ENCODE data around the gene PLA2G6.

PLA2G6 gene

GRCh38 chr22:38181453-38182200 is at the start of gene PLA2G6:
PLA2G6 (minus strand) TSS chr22:38181830; CDS start chr22:38169426, 12,404 bp downstream.
- DNase-seq: peak; percentile 98

GRCh38 chr22:38230916-38231315 is 49.3 kb upstream of the PLA2G6 start:
- DNase-seq: no peak

- no peak for DNase-seq
Observed at GRCh38 chr22:38230108-38230825, 48.6 kb upstream of the PLA2G6 start.

GRCh38 chr22:38228873-38229740 is 47.5 kb upstream of the PLA2G6 start:
- DNase-seq: no peak

GRCh38 chr22:38228326-38228872 is 46.8 kb upstream of the PLA2G6 start:
- no peak for DNase-seq

- DNase-seq: no peak
Observed at GRCh38 chr22:38226853-38227649, 45.4 kb upstream of the PLA2G6 start.

- DNase-seq: no peak
Observed at GRCh38 chr22:38223289-38223960, 41.8 kb upstream of the PLA2G6 start.

- no peak for DNase-seq
Observed at GRCh38 chr22:38222797-38223119, 41.1 kb upstream of the PLA2G6 start.

- no peak for DNase-seq
Observed at GRCh38 chr22:38221908-38222796, 40.5 kb upstream of the PLA2G6 start.

GRCh38 chr22:38221407-38221806 is 39.8 kb upstream of the PLA2G6 start:
- no peak for DNase-seq

GRCh38 chr22:38220653-38221386 is 39.2 kb upstream of the PLA2G6 start:
- no peak for DNase-seq

GRCh38 chr22:38220163-38220562 is 38.5 kb upstream of the PLA2G6 start:
- DNase-seq: no peak

GRCh38 chr22:38219632-38220031 is 38.0 kb upstream of the PLA2G6 start:
- DNase-seq: no peak

- DNase-seq: peak; percentile 61
Observed at GRCh38 chr22:38218661-38219622, 37.3 kb upstream of the PLA2G6 start.

- DNase-seq: no peak
Observed at GRCh38 chr22:38215156-38216038, 33.8 kb upstream of the PLA2G6 start.

- DNase-seq: peak; percentile 68
Observed at GRCh38 chr22:38214302-38215056, 32.8 kb upstream of the PLA2G6 start.

- no peak for DNase-seq
Observed at GRCh38 chr22:38213990-38214301, 32.3 kb upstream of the PLA2G6 start.

Measured in activated CD4-positive, CD25-positive, alpha-beta regulatory T cell treated with anti-CD3 and anti-CD28 coated beads, Interleukin-2, amount 50 U/mL, for 72 hours (primary cell).